ENCODE results near the gene GALK2.

GRCh38 chr15:49236869-49237268 lies 66.8 kb downstream of the GALK2 start:
- TF ChIP-seq CTCF (conservative IDR thresholded peaks at IDR 0.05) (no peak), EZH2 (IDR thresholded peaks at IDR 0.05; ENCODE audit: low read depth) (no peak)
